Neural crest cell (in vitro differentiated cells): ENCODE data around the gene FSTL4. TPM values are rescaled to one million over a fixed set of nuclear protein-coding genes. Genes with fewer than 3 reads are reported as not detected.

Experiments
- DNase-seq: peaks from one replicate; pipeline ENCODE4 v3.0.0; 2021; ENCODE audit warnings: low read depth, mixed read lengths, low spot score
- H3K27ac Mint-ChIP-seq: one replicate; pipeline ENCODE4 v1.8.0; 2021; ENCODE audit warnings: mild to moderate bottlenecking, mixed read lengths; ENCODE audit not compliant: unreplicated experiment
- H3K27me3 Mint-ChIP-seq: 2 replicates; pipeline ENCODE4 v1.8.0; 2021; ENCODE audit warnings: low read depth, mild to moderate bottlenecking, mixed read lengths
- H3K36me3 Mint-ChIP-seq: 2 replicates; pipeline ENCODE4 v1.8.0; 2021; ENCODE audit warnings: low read depth, mild to moderate bottlenecking, mixed read lengths
- H3K4me1 Mint-ChIP-seq: 2 replicates; pipeline ENCODE4 v1.8.0; 2021; ENCODE audit warnings: mixed read lengths
- H3K4me3 Mint-ChIP-seq: one replicate; pipeline ENCODE4 v1.8.0; 2021; ENCODE audit warnings: mild to moderate bottlenecking, mixed read lengths
- H3K9me3 Mint-ChIP-seq: 2 replicates; pipeline ENCODE4 v1.8.0; 2021; ENCODE audit warnings: mixed read lengths
- total RNA-seq: library from RNA; stranded (reverse); gene quantifications from 2 replicates; pipeline ENCODE4 v1.2.1, GENCODE V29; 2021
- TF ChIP-seq, protein P1 (sequence below): fragments of 200-600 bp; sonication (generic); conservative IDR thresholded peaks from 2 replicates; pipeline ENCODE4 v1.5.0; 2021; ENCODE audit warnings: antibody characterized with exemption, mild to moderate bottlenecking

Gene FSTL4
- total RNA-seq, 1 donor from 2014 or later = 2.0 TPM

DNA sequence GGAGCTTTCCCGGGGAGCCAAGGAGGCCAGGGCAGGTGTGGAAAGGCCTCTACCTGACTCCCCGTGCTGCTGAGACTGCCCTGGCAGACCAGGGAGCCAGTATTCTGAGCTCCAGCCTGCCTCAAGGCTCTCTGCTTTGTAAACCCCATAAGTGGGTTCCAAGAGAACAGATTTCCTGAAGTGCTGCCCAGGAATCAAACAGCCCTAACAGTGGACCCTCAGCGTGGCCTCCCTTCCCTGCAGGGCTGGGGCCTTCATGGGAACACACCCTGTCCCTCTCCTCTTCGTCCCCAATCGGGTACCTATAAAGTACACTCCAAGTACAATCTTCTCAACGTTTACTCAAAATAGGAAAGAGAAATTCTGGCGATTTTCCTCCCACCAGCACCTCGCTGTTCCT is 252.5 kb downstream of the FSTL4 start:
- TF ChIP-seq, protein P1, sequence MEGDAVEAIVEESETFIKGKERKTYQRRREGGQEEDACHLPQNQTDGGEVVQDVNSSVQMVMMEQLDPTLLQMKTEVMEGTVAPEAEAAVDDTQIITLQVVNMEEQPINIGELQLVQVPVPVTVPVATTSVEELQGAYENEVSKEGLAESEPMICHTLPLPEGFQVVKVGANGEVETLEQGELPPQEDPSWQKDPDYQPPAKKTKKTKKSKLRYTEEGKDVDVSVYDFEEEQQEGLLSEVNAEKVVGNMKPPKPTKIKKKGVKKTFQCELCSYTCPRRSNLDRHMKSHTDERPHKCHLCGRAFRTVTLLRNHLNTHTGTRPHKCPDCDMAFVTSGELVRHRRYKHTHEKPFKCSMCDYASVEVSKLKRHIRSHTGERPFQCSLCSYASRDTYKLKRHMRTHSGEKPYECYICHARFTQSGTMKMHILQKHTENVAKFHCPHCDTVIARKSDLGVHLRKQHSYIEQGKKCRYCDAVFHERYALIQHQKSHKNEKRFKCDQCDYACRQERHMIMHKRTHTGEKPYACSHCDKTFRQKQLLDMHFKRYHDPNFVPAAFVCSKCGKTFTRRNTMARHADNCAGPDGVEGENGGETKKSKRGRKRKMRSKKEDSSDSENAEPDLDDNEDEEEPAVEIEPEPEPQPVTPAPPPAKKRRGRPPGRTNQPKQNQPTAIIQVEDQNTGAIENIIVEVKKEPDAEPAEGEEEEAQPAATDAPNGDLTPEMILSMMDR = no peak
- no peak for DNase-seq

GRCh38 chr5:133358271-133358670 is 254.1 kb downstream of the FSTL4 start:
- H3K27me3 Mint-ChIP-seq = no peaks in the 10 kb centered on the region
- no peaks in the 10 kb centered on the region for H3K9me3 Mint-ChIP-seq
- no peak overlapping the region for H3K4me3 Mint-ChIP-seq
- peaks cover 53% of the 10 kb centered on the region for H3K4me1 Mint-ChIP-seq
- no peak overlapping the region for H3K27ac Mint-ChIP-seq
- TF ChIP-seq, protein P1 = no peak
- DNase-seq = no peak
- no peaks in the 10 kb centered on the region for H3K36me3 Mint-ChIP-seq

More for the DNA sequence above, 252.5 kb downstream of the FSTL4 start:
- peaks cover 46% of the 10 kb centered on the region for H3K4me1 Mint-ChIP-seq
- H3K9me3 Mint-ChIP-seq = no peaks in the 10 kb centered on the region
- no peaks in the 10 kb centered on the region for H3K27me3 Mint-ChIP-seq
- no peaks in the 10 kb centered on the region for H3K36me3 Mint-ChIP-seq
- H3K27ac Mint-ChIP-seq = peak overlapping the region; percentile 64
- H3K4me3 Mint-ChIP-seq = no peak overlapping the region

- DNase-seq = no peak
- H3K9me3 Mint-ChIP-seq = no peaks in the 10 kb centered on the region
- peaks cover 58% of the 10 kb centered on the region for H3K4me1 Mint-ChIP-seq
- H3K27me3 Mint-ChIP-seq = no peaks in the 10 kb centered on the region
- TF ChIP-seq, protein P1 = no peak
- H3K4me3 Mint-ChIP-seq = no peak overlapping the region
- H3K36me3 Mint-ChIP-seq = no peaks in the 10 kb centered on the region
- H3K27ac Mint-ChIP-seq = peak overlapping the region; percentile 16
Measured at GRCh38 chr5:133357758-133358157, 254.6 kb downstream of the FSTL4 start.

DNA sequence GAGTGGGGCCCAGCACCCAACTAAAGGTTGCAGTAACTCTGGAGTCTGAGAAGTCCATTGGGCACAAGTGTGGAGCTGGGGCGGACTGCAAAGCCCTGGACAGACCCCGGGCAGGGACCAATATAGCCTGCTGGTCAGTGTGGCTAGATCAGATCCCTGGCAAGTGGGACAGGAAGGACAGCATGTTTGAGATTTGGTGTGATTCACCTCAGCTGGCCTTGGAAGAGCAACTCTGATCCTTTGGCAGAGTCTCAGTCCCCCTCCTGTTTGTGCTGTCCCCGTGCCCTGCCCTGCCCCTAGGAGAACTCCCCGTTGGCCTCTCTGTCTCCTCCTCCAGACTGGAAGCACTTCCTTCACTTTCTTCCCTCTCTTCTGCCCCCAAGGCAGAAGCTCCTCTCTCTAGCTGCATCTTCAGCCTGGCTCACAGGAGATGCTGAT is 255.3 kb downstream of the FSTL4 start:
- no peak for DNase-seq
- H3K9me3 Mint-ChIP-seq = no peaks in the 10 kb centered on the region
- H3K27me3 Mint-ChIP-seq = no peaks in the 10 kb centered on the region
- H3K27ac Mint-ChIP-seq = peak overlapping the region; percentile 53
- H3K4me1 Mint-ChIP-seq = peaks cover 58% of the 10 kb centered on the region
- TF ChIP-seq, protein P1 = no peak
- H3K4me3 Mint-ChIP-seq = no peak overlapping the region
- H3K36me3 Mint-ChIP-seq = no peaks in the 10 kb centered on the region

- H3K4me1 Mint-ChIP-seq = peaks cover 58% of the 10 kb centered on the region
- no peaks in the 10 kb centered on the region for H3K9me3 Mint-ChIP-seq
- DNase-seq = no peak
- TF ChIP-seq, protein P1 = no peak
- no peak overlapping the region for H3K4me3 Mint-ChIP-seq
- H3K36me3 Mint-ChIP-seq = no peaks in the 10 kb centered on the region
- H3K27me3 Mint-ChIP-seq = no peaks in the 10 kb centered on the region
- H3K27ac Mint-ChIP-seq = peak overlapping the region; percentile 50
Measured at GRCh38 chr5:133356396-133356983, 255.9 kb downstream of the FSTL4 start.
